ENCODE results near the gene WDFY3.
A peak's percentile ranks its signal among the peaks of the same experiment; 100 is the strongest.
"Not testable (repeated sequence)": the region's sequence is repeated elsewhere in the genome, so short reads cannot be mapped to it uniquely, and the experiment has no call there.

Gene WDFY3

DNA sequence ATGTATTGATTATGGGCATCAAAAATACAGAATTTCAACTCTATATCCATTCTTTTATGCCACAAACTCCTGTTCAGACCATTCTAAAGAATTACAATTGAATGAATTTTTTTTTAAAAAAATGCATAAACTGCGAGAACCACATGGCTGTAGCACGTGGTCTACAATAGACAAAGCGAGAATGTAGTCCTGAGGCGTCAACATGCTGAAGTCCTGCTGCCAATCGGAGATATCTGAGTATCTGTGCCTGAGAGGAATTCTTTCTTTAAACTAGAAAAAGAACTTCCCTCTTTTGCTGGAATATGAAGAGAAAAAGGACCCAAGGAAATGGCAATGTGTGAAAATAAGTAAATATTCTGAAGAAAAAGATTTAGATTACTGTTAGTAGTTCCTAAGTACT, 277.9 kb downstream of the WDFY3 start:
- DNase-seq: no peak

DNA sequence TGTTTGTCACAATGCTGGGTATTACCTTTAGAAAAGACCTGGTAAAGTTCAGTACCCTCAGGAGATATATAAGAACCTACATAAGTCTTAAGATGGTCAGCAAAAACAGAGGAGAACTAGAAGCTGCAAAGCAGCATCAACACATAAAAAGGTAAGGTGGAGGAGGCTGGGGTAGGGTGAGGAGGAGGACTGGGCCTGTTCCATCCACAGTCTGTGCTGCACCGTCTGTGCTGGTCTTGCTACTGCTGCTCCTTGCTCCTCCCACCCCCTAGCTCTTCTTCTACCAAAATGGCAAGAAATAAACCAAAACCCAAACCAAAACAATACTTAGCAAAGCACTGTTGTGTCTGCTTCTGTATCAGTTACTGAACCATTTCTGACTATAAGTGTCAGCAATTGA, 281.4 kb downstream of the WDFY3 start:
- DNase-seq: no peak
- no CpG with 5 or more reads among the region's 1 CpG for WGBS (ENCODE audit: extremely low coverage, insufficient coverage, low lambda C conversion rate)
- peaks cover 8% of the 10 kb centered on the region for H3K36me3 ChIP-seq (ENCODE audit: control insufficient read depth, insufficient read depth, low read length)

More for the DNA sequence above, 277.9 kb downstream of the WDFY3 start:
- H3K36me3 ChIP-seq (ENCODE audit: control insufficient read depth, insufficient read depth, low read length): peaks cover 3% of the 10 kb centered on the region
- no peak overlapping the region for H2BK120ac ChIP-seq (ENCODE audit: low read depth, low read length)
- H2AK5ac ChIP-seq (ENCODE audit: low read length): no peak overlapping the region
- no peaks in the 10 kb centered on the region for H3K79me2 ChIP-seq (ENCODE audit: control insufficient read depth, insufficient read depth, low read length)
- H2BK15ac ChIP-seq (replicated peaks; ENCODE audit: low read depth): no peak overlapping the region
- no peak overlapping the region for H4K8ac ChIP-seq (ENCODE audit: low read depth, low read length)
- H2BK5ac ChIP-seq (ENCODE audit: low read length): no peak overlapping the region
- no peaks in the 10 kb centered on the region for H3K27me3 ChIP-seq (ENCODE audit: insufficient read depth, low read length, poor library complexity)
- WGBS (ENCODE audit: extremely low coverage, insufficient coverage, low lambda C conversion rate): no CpG with 5 or more reads among the region's 5 CpGs
- no peak overlapping the region for H3K4ac ChIP-seq (ENCODE audit: low read depth, low read length)
- H3K9ac ChIP-seq (ENCODE audit: low read length): no peak overlapping the region
- no peak overlapping the region for H3K18ac ChIP-seq (ENCODE audit: low read length)
- H3K56ac ChIP-seq (ENCODE audit: low read length): no peak overlapping the region
- H3K23ac ChIP-seq (ENCODE audit: low read length): no peak overlapping the region
- no peak overlapping the region for H3K4me2 ChIP-seq (ENCODE audit: low read length)
- no peaks in the 10 kb centered on the region for H3K4me1 ChIP-seq (ENCODE audit: control insufficient read depth, low read depth, low read length)
- no peaks in the 10 kb centered on the region for H3K79me1 ChIP-seq (ENCODE audit: low read length)
- H3K4me3 ChIP-seq (ENCODE audit: low read length): no peak overlapping the region
- no peak overlapping the region for H3K27ac ChIP-seq (ENCODE audit: low read depth, low read length)
- H4K5ac ChIP-seq (ENCODE audit: low read length): no peak overlapping the region

DNA sequence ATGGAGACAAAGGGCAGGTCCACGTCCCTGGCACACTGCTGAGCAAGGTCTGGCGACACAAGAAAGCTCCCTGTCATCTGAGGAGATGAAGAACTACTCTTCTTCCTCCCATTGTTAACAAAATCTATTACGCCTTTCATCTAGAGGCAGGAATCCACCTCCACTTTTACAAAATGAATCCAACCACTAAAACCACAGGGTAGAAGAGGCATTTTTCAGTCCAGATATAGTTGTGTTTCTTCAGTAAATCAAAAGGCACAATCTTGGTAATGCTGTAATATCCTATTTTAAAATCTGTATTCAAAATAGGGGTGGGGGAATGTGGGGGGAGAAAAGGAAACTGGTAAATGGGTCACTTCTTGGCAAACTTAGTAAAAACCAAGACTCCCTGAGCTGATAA, 282.1 kb downstream of the WDFY3 start:
- Histone ChIP-seq H3K79me1 (ENCODE audit: low read length) (no peaks in the 10 kb centered on the region), H3K36me3 (ENCODE audit: control insufficient read depth, insufficient read depth, low read length) (peaks cover 8% of the 10 kb centered on the region), H2AK5ac (ENCODE audit: low read length) (no peak overlapping the region), H3K79me2 (ENCODE audit: control insufficient read depth, insufficient read depth, low read length) (no peaks in the 10 kb centered on the region), H4K5ac (ENCODE audit: low read length) (no peak overlapping the region), H3K18ac (ENCODE audit: low read length) (no peak overlapping the region), H4K8ac (ENCODE audit: low read depth, low read length) (no peak overlapping the region), H3K4me2 (ENCODE audit: low read length) (no peak overlapping the region), H3K27ac (ENCODE audit: low read depth, low read length) (no peak overlapping the region), H2BK5ac (ENCODE audit: low read length) (no peak overlapping the region), H3K4ac (ENCODE audit: low read depth, low read length) (no peak overlapping the region), H2BK120ac (ENCODE audit: low read depth, low read length) (no peak overlapping the region), H3K4me3 (ENCODE audit: low read length) (no peak overlapping the region), H3K23ac (ENCODE audit: low read length) (no peak overlapping the region), H3K9ac (ENCODE audit: low read length) (no peak overlapping the region), H3K56ac (ENCODE audit: low read length) (no peak overlapping the region), H3K27me3 (ENCODE audit: insufficient read depth, low read length, poor library complexity) (no peaks in the 10 kb centered on the region), H2BK15ac (replicated peaks; ENCODE audit: low read depth) (no peak overlapping the region), H3K4me1 (ENCODE audit: control insufficient read depth, low read depth, low read length) (no peaks in the 10 kb centered on the region)
- WGBS (ENCODE audit: extremely low coverage, insufficient coverage, low lambda C conversion rate): no CpG with 5 or more reads among the region's 3 CpGs
- no peak for DNase-seq

More for the DNA sequence above, 281.4 kb downstream of the WDFY3 start:
- no peaks in the 10 kb centered on the region for H3K79me1 ChIP-seq (ENCODE audit: low read length)
- no peak overlapping the region for H3K18ac ChIP-seq (ENCODE audit: low read length)
- H2BK15ac ChIP-seq (replicated peaks; ENCODE audit: low read depth): no peak overlapping the region
- no peak overlapping the region for H2BK5ac ChIP-seq (ENCODE audit: low read length)
- H4K8ac ChIP-seq (ENCODE audit: low read depth, low read length): no peak overlapping the region
- no peak overlapping the region for H2AK5ac ChIP-seq (ENCODE audit: low read length)
- H3K23ac ChIP-seq (ENCODE audit: low read length): no peak overlapping the region
- no peak overlapping the region for H3K27ac ChIP-seq (ENCODE audit: low read depth, low read length)
- H3K4me1 ChIP-seq (ENCODE audit: control insufficient read depth, low read depth, low read length): no peaks in the 10 kb centered on the region
- H3K9ac ChIP-seq (ENCODE audit: low read length): no peak overlapping the region
- H2BK120ac ChIP-seq (ENCODE audit: low read depth, low read length): no peak overlapping the region
- H3K27me3 ChIP-seq (ENCODE audit: insufficient read depth, low read length, poor library complexity): no peaks in the 10 kb centered on the region
- no peaks in the 10 kb centered on the region for H3K79me2 ChIP-seq (ENCODE audit: control insufficient read depth, insufficient read depth, low read length)
- no peak overlapping the region for H3K56ac ChIP-seq (ENCODE audit: low read length)
- no peak overlapping the region for H3K4me3 ChIP-seq (ENCODE audit: low read length)
- no peak overlapping the region for H3K4ac ChIP-seq (ENCODE audit: low read depth, low read length)
- H3K4me2 ChIP-seq (ENCODE audit: low read length): no peak overlapping the region
- no peak overlapping the region for H4K5ac ChIP-seq (ENCODE audit: low read length)

DNA sequence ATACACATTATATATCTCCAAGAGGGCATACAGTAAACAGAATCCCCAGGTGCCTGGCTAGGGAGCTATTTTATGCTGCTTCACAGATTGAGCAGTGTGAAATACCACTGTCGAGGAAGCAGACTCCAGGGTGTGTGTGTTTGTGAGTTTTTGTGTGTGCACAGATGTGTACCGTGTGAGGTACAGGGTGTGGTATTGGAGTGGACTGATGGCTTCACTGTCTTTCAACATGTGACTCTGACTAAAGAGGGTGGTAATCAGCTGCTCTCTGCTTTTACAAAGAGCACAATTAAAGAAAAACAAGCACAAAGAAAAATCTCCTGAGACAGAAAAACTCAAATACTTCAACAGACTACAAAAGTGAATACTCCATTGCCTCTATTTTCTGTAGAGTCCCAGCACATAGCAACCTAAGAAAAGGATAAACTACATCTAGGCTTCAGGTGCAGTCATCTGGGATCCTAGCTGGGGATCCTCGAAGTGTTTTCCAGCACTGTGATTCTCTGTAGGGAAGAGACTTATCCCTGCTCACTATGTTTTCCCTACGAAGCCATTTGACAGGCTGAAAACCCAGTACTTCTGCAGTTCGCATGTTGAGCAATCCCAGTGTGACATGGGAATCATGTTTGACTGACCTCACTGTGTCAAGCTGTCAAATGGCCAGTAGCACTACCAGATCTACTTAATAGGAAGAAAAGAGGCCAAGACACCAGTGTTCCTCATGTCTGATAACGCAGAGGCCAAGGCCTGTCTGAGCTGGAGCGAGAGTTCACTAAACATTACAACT, 283.2 kb downstream of the WDFY3 start:
- peak overlapping the region; percentile 66 for H3K23ac ChIP-seq (ENCODE audit: low read length)
- H3K4me1 ChIP-seq (ENCODE audit: control insufficient read depth, low read depth, low read length): no peaks in the 10 kb centered on the region
- no peak overlapping the region for H2BK15ac ChIP-seq (replicated peaks; ENCODE audit: low read depth)
- no peak overlapping the region for H2BK5ac ChIP-seq (ENCODE audit: low read length)
- H3K18ac ChIP-seq (ENCODE audit: low read length): no peak overlapping the region
- H3K79me2 ChIP-seq (ENCODE audit: control insufficient read depth, insufficient read depth, low read length): no peaks in the 10 kb centered on the region
- H3K36me3 ChIP-seq (ENCODE audit: control insufficient read depth, insufficient read depth, low read length): peaks cover 8% of the 10 kb centered on the region
- H3K27ac ChIP-seq (ENCODE audit: low read depth, low read length): no peak overlapping the region
- no peak overlapping the region for H3K4me2 ChIP-seq (ENCODE audit: low read length)
- no peaks in the 10 kb centered on the region for H3K27me3 ChIP-seq (ENCODE audit: insufficient read depth, low read length, poor library complexity)
- no peak overlapping the region for H2AK5ac ChIP-seq (ENCODE audit: low read length)
- H3K56ac ChIP-seq (ENCODE audit: low read length): no peak overlapping the region
- no peaks in the 10 kb centered on the region for H3K79me1 ChIP-seq (ENCODE audit: low read length)
- no peak overlapping the region for H4K5ac ChIP-seq (ENCODE audit: low read length)
- H2BK120ac ChIP-seq (ENCODE audit: low read depth, low read length): no peak overlapping the region
- no peak overlapping the region for H3K4ac ChIP-seq (ENCODE audit: low read depth, low read length)
- H4K8ac ChIP-seq (ENCODE audit: low read depth, low read length): no peak overlapping the region
- no peak overlapping the region for H3K4me3 ChIP-seq (ENCODE audit: low read length)
- WGBS (ENCODE audit: extremely low coverage, insufficient coverage, low lambda C conversion rate): no CpG with 5 or more reads among the region's 7 CpGs
- no peak overlapping the region for H3K9ac ChIP-seq (ENCODE audit: low read length)
- DNase-seq: peak; percentile 27

DNA sequence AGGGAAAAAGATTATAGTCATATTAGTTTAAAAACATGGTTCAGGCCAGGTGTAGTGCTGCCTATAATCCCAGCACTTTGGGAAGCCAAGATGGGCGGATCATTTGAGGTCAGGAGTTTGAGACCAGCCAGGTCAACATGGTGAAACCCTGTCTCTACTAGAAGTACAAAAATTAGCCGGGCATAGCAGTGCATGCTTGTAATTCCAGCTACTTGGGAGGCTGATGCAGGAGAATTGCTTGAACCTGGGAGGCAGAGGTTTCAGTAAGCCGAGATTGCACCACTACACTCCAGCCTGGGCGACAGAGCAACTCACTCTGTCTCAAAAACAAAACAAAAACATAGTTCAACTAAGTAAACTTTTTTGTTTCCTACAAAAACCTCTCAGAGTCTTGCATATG, 283.8 kb downstream of the WDFY3 start:
- not testable (repeated sequence) for H3K27me3 ChIP-seq (ENCODE audit: insufficient read depth, low read length, poor library complexity); H4K8ac ChIP-seq (ENCODE audit: low read depth, low read length); H2BK120ac ChIP-seq (ENCODE audit: low read depth, low read length); H3K4me2 ChIP-seq (ENCODE audit: low read length); H3K79me1 ChIP-seq (ENCODE audit: low read length); H2AK5ac ChIP-seq (ENCODE audit: low read length); H3K27ac ChIP-seq (ENCODE audit: low read depth, low read length); H3K9ac ChIP-seq (ENCODE audit: low read length); H3K79me2 ChIP-seq (ENCODE audit: control insufficient read depth, insufficient read depth, low read length); H4K5ac ChIP-seq (ENCODE audit: low read length); H3K4me1 ChIP-seq (ENCODE audit: control insufficient read depth, low read depth, low read length); H3K4me3 ChIP-seq (ENCODE audit: low read length); H3K4ac ChIP-seq (ENCODE audit: low read depth, low read length); H2BK15ac ChIP-seq (replicated peaks; ENCODE audit: low read depth); H3K18ac ChIP-seq (ENCODE audit: low read length); H3K56ac ChIP-seq (ENCODE audit: low read length); H3K23ac ChIP-seq (ENCODE audit: low read length); H2BK5ac ChIP-seq (ENCODE audit: low read length); DNase-seq
- WGBS (ENCODE audit: extremely low coverage, insufficient coverage, low lambda C conversion rate): no CpG with 5 or more reads among the region's 4 CpGs
- peaks cover 12% of the 10 kb centered on the region for H3K36me3 ChIP-seq (ENCODE audit: control insufficient read depth, insufficient read depth, low read length)
